Measurements from ENCODE around the gene GRB14.
"Not testable (repeated sequence)": the region's sequence is repeated elsewhere in the genome, so short reads cannot be mapped to it uniquely, and the experiment has no call there.

The GRB14 gene

GRCh38 chr2:164620873-164621763 lies at the start of gene GRB14:
Gene GRB14 (minus strand): TSS chr2:164621482. CDS start chr2:164621309, 173 bp downstream.
- DNase-seq: no peak

DNA sequence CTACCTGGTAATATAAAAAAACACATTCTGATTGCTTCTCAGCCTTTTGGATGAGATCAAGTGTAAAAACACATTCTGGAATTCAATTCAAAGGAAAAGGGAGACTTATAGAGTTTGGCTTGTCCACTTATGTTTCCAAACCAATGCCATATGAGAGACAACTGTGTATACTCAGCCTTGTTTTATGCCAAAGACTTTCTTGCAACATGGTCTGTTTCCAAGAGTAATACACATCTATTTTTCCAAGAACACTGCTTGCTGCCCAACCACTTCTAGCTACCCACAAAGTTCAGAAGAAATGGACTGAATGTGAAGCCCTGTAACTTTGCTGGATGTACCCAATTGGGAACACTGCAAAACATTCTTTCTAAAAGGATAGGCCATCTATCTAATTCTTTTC lies 48.0 kb upstream of the GRB14 start:
- no peak for DNase-seq

DNA sequence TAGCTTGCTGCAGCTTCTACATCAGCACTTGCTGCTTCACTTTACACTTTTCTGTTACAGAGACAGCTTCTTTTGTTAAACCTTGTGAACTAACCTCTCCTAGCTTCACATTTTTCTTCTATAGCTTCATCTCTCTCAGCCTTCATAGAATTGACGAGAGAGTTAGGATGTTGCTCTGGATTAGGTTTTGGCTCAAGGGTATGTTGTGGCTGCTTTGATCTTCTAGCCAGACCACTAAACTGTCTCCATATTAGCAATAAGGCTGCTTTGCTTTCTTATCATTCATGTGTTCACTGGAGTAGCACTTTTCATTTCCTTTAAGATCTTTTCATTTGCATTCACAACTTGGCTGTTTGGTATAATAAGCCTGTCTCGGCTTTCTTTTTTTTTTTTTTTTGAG lies 46.3 kb upstream of the GRB14 start:
- DNase-seq: no peak

DNA sequence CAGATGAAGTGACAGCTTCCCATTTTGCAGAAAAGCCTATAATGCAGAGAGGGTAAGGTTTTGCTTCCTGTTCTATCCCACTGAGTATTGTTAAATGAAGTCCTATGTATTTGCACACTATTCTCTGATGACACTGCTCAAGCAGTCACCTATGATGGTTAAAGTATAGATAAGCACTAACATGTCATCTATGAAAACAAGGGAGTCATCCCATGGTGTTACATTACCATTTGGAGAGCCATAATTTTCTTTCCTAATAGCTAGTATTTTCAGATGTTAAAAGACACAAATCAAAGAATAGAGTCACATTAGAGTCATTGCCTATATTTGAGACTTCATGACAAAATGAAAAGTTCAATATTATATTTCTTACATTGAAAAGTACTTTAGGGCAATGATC lies 42.8 kb upstream of the GRB14 start:
- DNase-seq: no peak

DNA sequence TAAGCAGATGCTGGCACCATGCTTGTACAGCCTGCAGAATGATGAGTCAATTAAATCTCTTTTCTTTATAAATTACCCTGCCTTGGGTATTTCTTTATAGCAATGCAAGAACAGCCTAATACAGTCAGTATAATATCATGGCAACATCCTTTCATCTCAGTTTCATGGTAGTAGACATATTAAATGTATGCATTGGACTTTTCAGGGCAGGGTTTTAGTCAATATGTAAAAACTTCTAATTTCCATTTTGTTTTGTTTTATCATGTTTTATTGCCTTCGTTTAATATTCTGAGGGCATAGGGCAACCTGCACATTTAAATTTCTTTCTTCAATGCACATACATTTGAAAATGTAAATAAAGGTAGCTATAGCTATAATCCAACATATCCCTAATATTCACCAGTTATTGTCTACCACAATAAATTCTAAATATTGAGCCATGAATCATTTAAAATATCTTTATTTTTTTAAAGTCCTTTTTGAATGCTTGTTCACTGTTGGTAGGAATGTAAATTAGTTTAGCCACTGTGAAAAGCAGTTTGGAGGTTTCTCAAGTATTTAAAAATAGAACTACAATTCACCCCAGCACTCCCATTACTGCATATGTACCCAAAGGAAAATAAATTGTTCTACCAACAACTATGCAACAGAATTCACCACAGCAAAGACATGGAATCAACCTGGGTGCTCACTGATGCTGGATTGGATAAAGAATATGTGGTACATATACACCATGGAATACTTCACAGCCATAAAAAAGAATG lies 41.8 kb upstream of the GRB14 start:
- no peak for DNase-seq

DNA sequence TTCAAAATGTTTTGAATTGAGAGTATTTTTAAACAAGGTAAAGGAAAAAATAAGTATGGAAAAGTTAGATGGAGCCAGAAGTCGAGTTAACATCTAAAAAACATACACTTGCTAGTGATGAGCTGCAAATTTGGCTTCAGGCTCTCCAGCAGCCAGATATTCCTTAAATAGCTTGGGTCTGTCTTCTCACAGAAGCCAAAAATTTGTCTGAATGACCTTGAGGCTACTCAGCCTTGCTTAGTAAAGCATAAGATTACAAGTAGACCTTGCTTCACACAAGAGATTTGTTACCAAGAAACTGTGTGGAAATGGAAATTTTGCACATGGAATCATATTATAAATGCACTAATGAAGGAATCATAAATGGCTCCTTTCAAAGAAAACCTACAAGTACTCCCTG lies 40.8 kb upstream of the GRB14 start:
- no peak for DNase-seq

DNA sequence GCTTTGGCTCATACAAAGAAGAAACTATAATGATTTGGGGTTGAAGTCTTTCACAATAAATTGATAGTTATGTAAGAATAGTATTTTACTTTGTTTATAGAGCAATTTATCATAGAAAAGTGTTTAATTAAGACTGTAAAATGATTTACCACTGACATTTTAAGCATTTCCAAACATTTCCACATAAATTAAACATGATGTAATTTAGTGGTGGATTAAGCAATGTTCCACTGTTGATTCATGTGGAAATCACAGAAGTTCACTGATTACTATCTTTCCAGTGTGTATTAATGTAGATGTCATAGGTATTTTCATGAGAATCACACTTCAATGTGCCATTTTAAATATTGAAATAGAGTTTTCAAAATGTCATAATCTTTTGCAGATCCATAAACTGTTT lies 40.1 kb upstream of the GRB14 start:
- DNase-seq: no peak

GRCh38 chr2:164657129-164657528 lies 35.8 kb upstream of the GRB14 start:
- no peak for DNase-seq

DNA sequence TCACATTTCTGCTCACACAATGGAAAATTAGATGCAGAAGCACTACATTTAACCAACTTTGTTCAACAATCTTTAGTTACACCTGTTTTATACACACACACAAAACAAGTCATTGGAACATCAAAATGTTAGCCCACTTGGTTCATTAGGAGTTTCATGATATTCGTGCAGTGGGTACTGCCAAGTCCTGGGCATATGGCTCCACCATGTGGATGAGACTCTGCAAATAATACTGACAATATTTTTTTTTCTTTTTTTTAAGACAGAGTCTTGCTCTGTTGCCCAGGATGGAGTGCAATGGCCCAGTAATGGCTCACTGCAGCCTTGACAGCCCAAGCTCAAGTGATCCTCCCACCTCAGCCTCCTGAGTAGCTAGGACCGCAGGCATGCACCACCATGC lies 34.5 kb upstream of the GRB14 start:
- no peak for DNase-seq

GRCh38 chr2:164655336-164655735 lies 34.1 kb upstream of the GRB14 start:
- no peak for DNase-seq

- no peak for DNase-seq
Measured at GRCh38 chr2:164651361-164651760, 30.1 kb upstream of the GRB14 start.

- no peak for DNase-seq
Measured at GRCh38 chr2:164644036-164644700, 22.9 kb upstream of the GRB14 start.

GRCh38 chr2:164642946-164643555 lies 21.8 kb upstream of the GRB14 start:
- DNase-seq: no peak

DNA sequence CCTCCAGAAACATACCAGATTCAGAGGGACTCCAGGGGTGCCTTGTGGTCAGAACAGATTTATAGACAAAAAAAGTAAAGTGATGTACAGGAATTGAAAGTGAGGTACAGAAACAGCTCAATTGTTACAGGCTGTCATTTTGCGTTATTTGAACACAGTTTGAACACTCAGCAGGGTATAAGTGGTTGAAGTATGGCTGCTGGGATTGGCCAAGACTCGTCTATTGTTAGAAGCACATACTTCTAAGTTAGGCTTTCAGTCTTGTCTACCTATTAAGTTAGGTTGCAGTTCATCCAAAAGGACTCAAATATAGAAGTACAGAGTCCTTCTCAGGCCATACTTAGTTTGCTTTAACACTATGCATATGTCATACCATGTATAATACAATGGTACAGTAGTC lies 21.0 kb upstream of the GRB14 start:
- DNase-seq: no peak

DNA sequence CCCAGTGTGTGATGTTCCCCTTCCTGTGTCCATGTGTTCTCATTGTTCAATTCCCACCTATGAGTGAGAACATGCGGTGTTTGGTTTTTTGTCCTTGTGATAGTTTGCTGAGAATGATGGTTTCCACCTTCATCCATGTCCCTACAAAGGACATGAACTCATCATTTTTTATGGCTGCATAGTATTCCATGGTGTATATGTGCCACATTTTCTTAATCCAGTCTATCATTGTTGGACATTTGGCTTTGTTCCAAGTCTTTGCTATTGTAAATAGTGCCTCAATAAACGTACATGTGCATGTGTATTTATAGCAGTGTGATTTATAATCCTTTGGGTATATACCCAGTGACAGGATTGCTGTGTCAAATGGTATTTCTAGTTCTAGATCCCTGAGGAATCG lies 7.0 kb upstream of the GRB14 start:
- DNase-seq: not testable (repeated sequence)

DNA sequence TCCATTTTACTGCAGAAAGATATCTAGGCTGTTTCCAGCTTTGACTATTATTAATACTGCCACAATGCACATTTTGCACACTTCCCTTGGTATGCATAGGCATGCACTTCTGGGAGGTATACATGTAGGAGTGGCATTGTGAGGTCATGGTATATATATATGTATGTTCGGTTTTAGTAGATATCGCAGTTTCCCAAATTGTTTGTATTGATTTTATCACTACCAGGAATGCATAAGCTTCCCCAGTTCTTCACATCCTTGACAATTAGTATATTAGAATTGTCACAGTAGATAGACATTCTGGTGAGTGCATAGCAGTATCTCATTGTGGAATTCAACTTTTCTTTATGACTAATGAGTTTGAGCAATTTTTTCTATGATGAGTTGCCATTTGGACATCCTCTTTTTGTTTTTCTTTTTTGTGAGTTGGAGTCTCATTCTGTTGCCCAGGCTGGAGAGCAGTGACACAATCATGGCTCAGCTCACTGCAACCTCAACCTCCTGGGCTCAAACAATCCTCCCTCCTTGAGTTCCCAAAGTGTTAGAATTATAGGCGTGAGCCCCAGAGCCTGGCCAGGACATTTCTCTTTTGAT lies 4.2 kb upstream of the GRB14 start:
- no peak for DNase-seq

- no peak for DNase-seq
Measured at GRCh38 chr2:164624316-164624715, 3.0 kb upstream of the GRB14 start.

DNA sequence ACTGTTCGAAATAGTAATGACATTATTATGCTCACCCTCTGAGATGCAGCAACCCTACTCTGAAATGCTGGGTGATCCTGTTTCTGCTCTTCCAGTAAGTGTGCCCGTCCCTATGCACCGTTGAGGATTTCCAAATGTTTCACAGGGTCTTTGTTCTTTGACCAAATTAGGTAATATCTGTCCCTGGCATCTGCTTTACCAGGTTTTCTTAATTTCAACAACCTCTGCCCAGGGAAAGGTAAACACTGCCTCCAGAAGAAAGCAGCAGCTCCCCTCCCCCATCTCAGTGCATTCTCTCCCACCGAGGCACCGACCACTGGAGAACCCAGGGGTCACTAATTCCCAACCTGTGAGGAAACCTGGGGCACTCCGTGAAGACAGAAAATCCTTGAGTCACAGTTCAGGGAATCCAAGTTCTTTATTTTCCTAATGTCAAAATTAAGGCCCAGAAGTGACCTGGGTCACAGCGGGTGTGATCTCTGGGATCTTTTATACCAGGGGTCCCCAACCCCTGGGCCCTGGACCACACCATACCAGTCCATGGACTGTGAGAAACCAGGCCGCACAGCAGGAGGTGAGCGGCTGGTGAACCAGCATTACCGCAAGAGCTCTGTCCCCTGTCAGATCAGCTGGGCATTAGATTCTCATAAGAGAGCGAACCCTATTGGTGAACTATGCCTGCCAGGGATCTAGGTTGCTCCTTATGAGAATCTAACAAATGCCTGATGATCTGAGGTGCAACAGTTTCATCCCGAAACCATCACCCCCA lies 1.2 kb upstream of the GRB14 start:
- DNase-seq: no peak

DNA sequence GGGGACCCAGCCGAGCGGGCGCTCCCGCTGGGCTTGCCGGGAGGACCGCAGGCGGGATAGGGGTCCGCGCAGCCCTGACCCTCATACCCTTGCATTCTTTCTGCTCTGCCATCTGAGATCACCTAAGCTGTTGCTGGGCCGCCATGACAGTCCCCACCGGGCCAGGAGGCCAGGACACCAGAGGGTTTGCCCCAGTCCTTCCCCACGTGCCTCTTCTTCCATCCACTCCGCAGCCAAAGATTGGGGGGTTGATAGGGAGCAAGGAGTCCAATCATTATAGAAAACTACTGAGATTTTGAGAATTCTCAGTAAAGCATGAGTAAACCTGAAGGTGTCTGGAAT lies 453 bp upstream of the GRB14 start:
- no peak for DNase-seq

DNA sequence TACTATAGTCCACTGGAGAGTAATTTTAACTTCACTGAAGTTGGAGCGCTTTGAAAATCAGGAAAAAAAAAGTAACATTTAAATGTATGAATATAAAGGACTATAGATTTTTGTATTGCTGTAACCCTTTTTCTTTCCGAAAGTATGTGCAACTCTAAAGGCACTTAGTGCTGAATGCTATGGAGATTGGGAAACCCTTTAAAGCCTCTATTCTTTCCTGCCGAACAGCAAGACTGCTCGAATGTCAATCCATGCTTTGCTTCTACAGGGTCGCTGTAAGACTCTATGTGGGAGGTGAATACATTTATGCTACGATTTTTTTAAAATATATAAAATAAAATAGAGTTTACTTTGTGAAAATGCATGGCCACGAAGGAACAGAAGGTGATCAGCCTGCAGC lies 825 bp downstream of the GRB14 start:
- DNase-seq: no peak

DNA sequence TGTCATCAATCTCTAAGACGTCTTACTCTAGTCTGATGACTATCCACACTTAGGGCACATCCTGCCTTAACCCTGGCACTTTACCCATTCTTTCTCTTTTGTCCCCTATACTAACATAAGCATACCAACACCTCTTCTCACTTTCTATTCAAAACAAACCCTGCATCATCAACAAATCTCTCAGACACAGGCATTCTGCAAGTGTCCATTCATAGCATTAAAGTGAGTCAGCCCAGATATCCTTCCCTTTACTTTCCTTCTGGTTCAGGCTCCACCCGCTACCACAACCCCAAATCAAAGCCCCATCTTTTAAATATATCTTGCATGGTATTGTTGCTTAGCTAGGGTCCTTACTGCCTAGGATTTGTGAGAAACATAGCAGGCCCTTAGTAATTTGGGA lies 3.8 kb downstream of the GRB14 start:
- no peak for DNase-seq

- DNase-seq: no peak
Measured at GRCh38 chr2:164613321-164613982, 7.8 kb downstream of the GRB14 start.
